SK-N-SH (cell line): ENCODE results near the gene ZBTB47. TPM values are rescaled to one million over a fixed set of nuclear protein-coding genes. Genes with fewer than 3 reads are reported as not detected.

ENCODE experiments used
- CTCF ChIA-PET: fragments of 300-600, 350-600 bp; formaldehyde crosslinking; extraction: SDS; loops from one replicate; lab custom pipeline; 2021; lab: Yijun Ruan, JAX
- POLR2A ChIA-PET: fragments of 350-600 bp; sonication (Branson Sonifier 250); formaldehyde crosslinking; extraction: SDS; loops from one replicate; lab custom pipeline; 2020; ENCODE audit warnings: antibody characterized with exemption, inconsistent platforms; lab: Yijun Ruan, JAX
- DNase-seq: peaks from one replicate; pipeline ENCODE4 v3.0.0; 2012
- H2AFZ ChIP-seq: fragments of 200-600 bp; sonication (generic); 2 replicates; pipeline ENCODE4 v1.8.1; 2016; ENCODE audit warnings: antibody characterized with exemption, mild to moderate bottlenecking, low read depth
- H3F3A ChIP-seq: fragments of 200-600 bp; sonication (generic); replicated peaks from 2 replicates; pipeline ENCODE3; 2016; ENCODE audit warnings: antibody characterized with exemption, mild to moderate bottlenecking; ENCODE audit not compliant: insufficient read depth
- H3K27ac ChIP-seq, 2 experiments: fragments of 200-500 bp in 1 of 2; fragments of 200-600 bp in 1 of 2; sonication (Bioruptor generic) in 1 of 2; sonication (generic), shearing (Covaris generic) in 1 of 2; 2 replicates each; pipeline versions ENCODE4 v1.5.1 to v1.6.1; 2014 to 2016; ENCODE audit warnings: low read depth in 2 of 2, inconsistent platforms in 1 of 2, low read length in 1 of 2, mild to moderate bottlenecking in 1 of 2, mixed read lengths in 1 of 2
- H3K27me3 ChIP-seq: fragments of 200-600 bp; sonication (generic), shearing (Covaris generic); 2 replicates; pipeline ENCODE4 v1.6.1; 2016; ENCODE audit warnings: mixed run types; ENCODE audit not compliant: insufficient read depth
- H3K36me3 ChIP-seq, 2 experiments: fragments of 200-500 bp in 1 of 2; fragments of 200-600 bp in 1 of 2; sonication (Bioruptor generic) in 1 of 2; sonication (generic) in 1 of 2; replicated peaks in 1 of 2; 2 replicates each; pipeline versions ENCODE3 to v1.5.1; 2014 to 2016; ENCODE audit warnings: low read length in 1 of 2, mild to moderate bottlenecking in 1 of 2; ENCODE audit not compliant: insufficient read depth in 2 of 2, control insufficient read depth in 1 of 2
- H3K4me1 ChIP-seq, 2 experiments: fragments of 200-500 bp in 1 of 2; fragments of 200-600 bp in 1 of 2; sonication (Bioruptor generic) in 1 of 2; sonication (generic), shearing (Covaris generic) in 1 of 2; 2 replicates each; pipeline versions ENCODE4 v1.5.1 to v1.6.1; 2014 to 2016; ENCODE audit warnings: low read depth in 1 of 2, low read length in 1 of 2, mixed run types in 1 of 2; ENCODE audit not compliant: insufficient read depth in 2 of 2, control insufficient read depth in 1 of 2
- H3K4me2 ChIP-seq: fragments of 200-600 bp; sonication (generic), shearing (Covaris generic); 2 replicates; pipeline ENCODE4 v1.6.1; 2017; ENCODE audit warnings: mixed run types
- H3K4me3 ChIP-seq, 2 experiments: fragments of 200-500 bp in 1 of 2; fragments of 200-600 bp in 1 of 2; sonication (Bioruptor generic) in 1 of 2; sonication (generic), shearing (Covaris generic) in 1 of 2; 2 replicates each; pipeline versions ENCODE4 v1.5.1 to v1.8.1; 2014 to 2016; ENCODE audit warnings: low read depth in 2 of 2, inconsistent platforms in 1 of 2, low read length in 1 of 2, mild to moderate bottlenecking in 1 of 2, mixed read lengths in 1 of 2, moderate library complexity in 1 of 2
- H3K79me2 ChIP-seq: fragments of 200-600 bp; sonication (generic); 2 replicates; pipeline ENCODE4 v1.8.1; 2017; ENCODE audit warnings: mild to moderate bottlenecking; ENCODE audit not compliant: insufficient read depth
- H3K9ac ChIP-seq: fragments of 200-600 bp; sonication (generic); 2 replicates; pipeline ENCODE4 v1.6.1; 2017; ENCODE audit warnings: mixed run types
- H3K9me2 ChIP-seq: fragments of 200-600 bp; sonication (generic); 2 replicates; pipeline ENCODE4 v1.6.1; 2017; ENCODE audit warnings: mixed run types
- H3K9me3 ChIP-seq: fragments of 200-600 bp; sonication (generic); 2 replicates; pipeline ENCODE4 v1.6.1; 2017; ENCODE audit warnings: mixed run types, mild to moderate bottlenecking, moderate library complexity
- H4K20me1 ChIP-seq: fragments of 200-600 bp; sonication (generic); 2 replicates; pipeline ENCODE4 v1.6.1; 2017; ENCODE audit warnings: mild to moderate bottlenecking, mixed run types; ENCODE audit not compliant: insufficient read depth
- ELF1 ChIP-seq: IDR thresholded peaks from 2 replicates; pipeline ENCODE4 v1.4.0; 2012
- EZH2phosphoT487 ChIP-seq: fragments of 200-600 bp; sonication (generic); IDR thresholded peaks from 2 replicates; pipeline ENCODE4 v1.6.1; 2017; ENCODE audit warnings: low read depth, mixed run types, mild to moderate bottlenecking, antibody characterized with exemption, moderate library complexity, borderline replicate concordance
- FOXM1 ChIP-seq: IDR thresholded peaks from 2 replicates; pipeline ENCODE4 v1.4.0; 2012; ENCODE audit warnings: low read depth, mild to moderate bottlenecking
- GABPA ChIP-seq: IDR thresholded peaks from 2 replicates; pipeline ENCODE4 v1.4.0; 2012; ENCODE audit warnings: low read depth, mild to moderate bottlenecking
- MXI1 ChIP-seq: IDR thresholded peaks from 2 replicates; pipeline ENCODE4 v1.6.1; 2012; ENCODE audit warnings: mild to moderate bottlenecking, low read depth, low read length, improper control_type of control experiment
- NFIC ChIP-seq: IDR thresholded peaks from 2 replicates; pipeline ENCODE4 v1.4.0; 2012; ENCODE audit warnings: borderline replicate concordance
- NRF1 ChIP-seq: IDR thresholded peaks from 2 replicates; pipeline ENCODE4 v1.6.1; 2012; ENCODE audit warnings: low read depth, mild to moderate bottlenecking, low read length
- PBX3 ChIP-seq: IDR thresholded peaks from 2 replicates; pipeline ENCODE4; 2012
- RCOR1 ChIP-seq: fragments of 150-350 bp; IDR thresholded peaks from 2 replicates; pipeline ENCODE4 v1.6.1; 2017; ENCODE audit warnings: antibody characterized with exemption, low read length
- REST ChIP-seq: IDR thresholded peaks from 2 replicates; pipeline ENCODE4 v1.6.1; 2012; ENCODE audit warnings: mild to moderate bottlenecking, low read depth, low read length, moderate library complexity
- RXRA ChIP-seq: IDR thresholded peaks from 2 replicates; pipeline ENCODE4 v1.4.0; 2012; ENCODE audit warnings: low read depth, mild to moderate bottlenecking, borderline replicate concordance
- TCF12 ChIP-seq: IDR thresholded peaks from 2 replicates; pipeline ENCODE4 v1.4.0; 2012
- TEAD4 ChIP-seq: IDR thresholded peaks from 2 replicates; pipeline ENCODE4 v1.4.0; 2012; ENCODE audit warnings: mild to moderate bottlenecking, borderline replicate concordance; ENCODE audit not compliant: insufficient read depth
- USF2 ChIP-seq: fragments of 150-350 bp; IDR thresholded peaks from 2 replicates; pipeline ENCODE4 v1.6.1; 2017; ENCODE audit warnings: antibody characterized with exemption, low read length, low read depth, borderline replicate concordance
- WGBS: methylation state at CpG from one replicate; pipeline ENCODE4 v1.1.6; 2017; ENCODE audit warnings: low lambda C conversion rate; 5-methylcytosine and 5-hydroxymethylcytosine counted together
- polyA plus RNA-seq, 3 experiments: library from polyadenylated mRNA; depleted of rRNA; stranded (reverse); fragments of >200 nt; gene quantifications; 2 replicates each; pipeline ENCODE4 v1.2.3, GENCODE V29; 2012

The ZBTB47 gene
- polyA plus RNA-seq, 1 of the 3 experiments (the other 2 are of a cell fraction), result 9.9 TPM

GRCh38 chr3:42653303-42653559, 266 bp upstream of the ZBTB47 start:
- no peak for TF ChIP-seq MXI1
- no peak for TF ChIP-seq RXRA
- no peak for TF ChIP-seq ELF1
- no peak for TF ChIP-seq PBX3
- no peak for TF ChIP-seq EZH2phosphoT487
- TF ChIP-seq FOXM1, result no peak
- TF ChIP-seq GABPA, result no peak
- no peak for TF ChIP-seq RCOR1
- TF ChIP-seq REST, result no peak
- TF ChIP-seq USF2, result no peak
- no peak for TF ChIP-seq NRF1
- TF ChIP-seq NFIC, result no peak
- no peak for TF ChIP-seq TEAD4
- TF ChIP-seq TCF12, result no peak

More at GRCh38 chr3:42653303-42653559, 266 bp upstream of the ZBTB47 start:
- peaks cover 27% of the 10 kb centered on the region for H3F3A ChIP-seq
- POLR2A ChIA-PET, result interaction anchor here (1.5 kb wide), 1 partner anchor 53 kb away, joined by 3 read pairs; the partner anchor contains the start of gene NKTR
- WGBS, result 67% methylated on average over 2 of the region's 3 CpGs
- H2AFZ ChIP-seq, result no peak overlapping the region
- H4K20me1 ChIP-seq, result peaks cover 8% of the 10 kb centered on the region; the same call in 1 of the 2 replicates
- H3K36me3 ChIP-seq, result peaks cover 7 to 16% of the 10 kb centered on the region in 2 experiments
- peak overlapping the region; percentile 83 to 84 for H3K27ac ChIP-seq
- H3K79me2 ChIP-seq, result peaks cover 57% of the 10 kb centered on the region
- H3K4me2 ChIP-seq, result peak overlapping the region; percentile 79
- no peaks in the 10 kb centered on the region for H3K9me2 ChIP-seq
- peak overlapping the region; percentile 85; the same call in 1 of the 2 replicates for H3K9ac ChIP-seq
- H3K4me3 ChIP-seq, result peak overlapping the region; percentile 79 to 91
- CTCF ChIA-PET, result interaction anchor here (0.7 to 2.7 kb wide), 4 partner anchors 16 to 178 kb away, joined by 3 to 12 read pairs (median 5); no protein-coding TSS in a partner anchor
- no peaks in the 10 kb centered on the region for H3K27me3 ChIP-seq
- peaks cover 24 to 42% of the 10 kb centered on the region in 2 experiments for H3K4me1 ChIP-seq
- no peaks in the 10 kb centered on the region for H3K9me3 ChIP-seq
- no peak for DNase-seq
